Right atrium auricular region (tissue), 2 donors: Measurements from ENCODE around the gene TBX15. TPM values are rescaled to one million over a fixed set of nuclear protein-coding genes. Genes with fewer than 3 reads are reported as not detected.

Experiments
- DNase-seq: peaks from one replicate; pipeline ENCODE4 v3.0.0-alpha.2; 2019; ENCODE audit warnings: low spot score
- H3K27ac ChIP-seq, 2 donors: fragments of 200-600 bp; sonication (generic); 1 replicate in 1 of 2; 2 replicates in 1 of 2; pipeline ENCODE4 v1.5.1; 2016 to 2019
- H3K27me3 ChIP-seq, 2 donors: fragments of 200-600 bp; sonication (generic); one replicate each; pipeline versions ENCODE4 v1.5.1 to v1.6.0; 2017 to 2019
- H3K36me3 ChIP-seq: fragments of 200-600 bp; sonication (generic); one replicate; pipeline ENCODE4 v1.5.1; 2016
- H3K4me1 ChIP-seq, 2 donors: fragments of 200-600 bp; sonication (generic); one replicate each; pipeline versions ENCODE4 v1.5.1 to v1.6.0; 2017 to 2019
- H3K4me3 ChIP-seq, 2 donors: fragments of 200-600 bp; sonication (generic); 1 replicate in 1 of 2; 2 replicates in 1 of 2; pipeline ENCODE4 v1.5.1; 2017 to 2019; ENCODE audit warnings: mild to moderate bottlenecking in 1 of 2, moderate library complexity in 1 of 2
- H3K9me3 ChIP-seq, 2 donors: fragments of 200-600 bp; sonication (generic); one replicate each; pipeline ENCODE4 v1.5.1; 2019
- CTCF ChIP-seq, 2 donors: fragments of 200-600 bp; sonication (generic); IDR thresholded peaks; one replicate each; pipeline ENCODE4 v1.5.1; 2019; ENCODE audit warnings: antibody characterized with exemption in 2 of 2
- total RNA-seq, 2 donors: library from RNA; depleted of rRNA; stranded (reverse); fragments of >200 nt; gene quantifications; one replicate each; pipeline ENCODE4 v1.1.0, GENCODE V29; 2016

Gene TBX15
- total RNA-seq = 1 to 10 TPM; 2.1 to 3.6 TPM

GRCh38 chr1:118988186-118989005 is at the start of gene TBX15:
Gene TBX15, minus strand, starts transcription at chr1:118988343. Its CDS starts 548 bp downstream, at chr1:118987795.
- Histone ChIP-seq H3K4me1 (peaks cover 0 to 42% of the 10 kb centered on the region in 2 donors), H3K9me3 (no peaks in the 10 kb centered on the region), H3K27ac (peak within 1 kb of the TSS; percentile 65 to 67), H3K36me3 (no peaks in the 10 kb centered on the region), H3K27me3 (peaks cover 62 to 64% of the 10 kb centered on the region in 2 donors), H3K4me3 (peak within 1 kb of the TSS; percentile 33 to 50)
- no peak for TF ChIP-seq CTCF (IDR thresholded peaks at IDR 0.05)
- no peak for DNase-seq

- Histone ChIP-seq H3K27me3 (no peaks in the 10 kb centered on the region), H3K36me3 (peaks cover 11% of the 10 kb centered on the region), H3K9me3 (no peaks in the 10 kb centered on the region), H3K4me3 (no peak overlapping the region), H3K27ac (no peak overlapping the region), H3K4me1 (no peaks in the 10 kb centered on the region)
- TF ChIP-seq CTCF (IDR thresholded peaks at IDR 0.05) = no peak
- DNase-seq = no peak
Measured at GRCh38 chr1:119034359-119034758, 46.2 kb upstream of the TBX15 start.

- TF ChIP-seq CTCF (IDR thresholded peaks at IDR 0.05) = no peak
- Histone ChIP-seq H3K4me3 (no peak overlapping the region), H3K4me1 (no peaks in the 10 kb centered on the region), H3K27me3 (no peaks in the 10 kb centered on the region), H3K36me3 (peaks cover 11% of the 10 kb centered on the region), H3K9me3 (no peaks in the 10 kb centered on the region), H3K27ac (no peak overlapping the region)
- no peak for DNase-seq
Measured at GRCh38 chr1:119032986-119033385, 44.8 kb upstream of the TBX15 start.

GRCh38 chr1:119027759-119028158 is 39.6 kb upstream of the TBX15 start:
- Histone ChIP-seq H3K27me3 (no peaks in the 10 kb centered on the region), H3K4me3 (no peak overlapping the region)

GRCh38 chr1:119026956-119027355 is 38.8 kb upstream of the TBX15 start:
- Histone ChIP-seq H3K27ac (no peak overlapping the region), H3K27me3 (no peaks in the 10 kb centered on the region), H3K9me3 (no peaks in the 10 kb centered on the region), H3K4me3 (no peak overlapping the region), H3K4me1 (no peaks in the 10 kb centered on the region), H3K36me3 (no peaks in the 10 kb centered on the region)
- no peak for TF ChIP-seq CTCF (IDR thresholded peaks at IDR 0.05)
- no peak for DNase-seq

More at GRCh38 chr1:119027759-119028158, 39.6 kb upstream of the TBX15 start:
- H3K36me3 ChIP-seq = peaks cover 7% of the 10 kb centered on the region
- no peaks in the 10 kb centered on the region for H3K9me3 ChIP-seq
- DNase-seq = no peak
- no peak overlapping the region for H3K27ac ChIP-seq
- TF ChIP-seq CTCF (IDR thresholded peaks at IDR 0.05) = no peak
- no peaks in the 10 kb centered on the region for H3K4me1 ChIP-seq
